Stimulated activated CD8-positive, alpha-beta memory T cell treated with anti-CD3 and anti-CD28 coated beads, Interleukin-2, amount 100 ng/mL, for 1 hour (primary cell): ENCODE data around the gene STXBP5.
"Not testable (repeated sequence)": the region's sequence is repeated elsewhere in the genome, so short reads cannot be mapped to it uniquely, and the experiment has no call there.

ENCODE experiments used
- DNase-seq, 2 donors: peaks; one replicate each; pipeline ENCODE4 v3.0.0-alpha.2; 2020; ENCODE audit warnings: low read depth in 2 of 2

STXBP5 gene

DNA sequence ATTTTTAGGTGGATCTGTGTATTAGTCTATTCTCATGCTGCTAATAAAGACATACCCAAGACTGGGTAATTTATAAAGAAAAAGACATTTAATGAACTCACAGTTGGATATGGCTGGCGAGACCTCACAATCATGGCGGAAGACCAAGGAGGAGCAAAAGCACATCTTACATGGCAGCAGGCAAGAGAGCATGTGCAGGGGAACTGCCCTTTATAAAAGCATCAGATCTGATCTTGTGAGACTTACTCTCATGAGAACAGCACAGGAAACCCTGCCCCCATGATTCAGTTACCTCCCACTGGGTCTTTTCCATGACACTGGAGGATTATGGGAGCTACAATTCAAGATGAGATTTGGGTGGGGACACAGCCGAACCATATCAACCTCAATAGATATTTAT lies 176.6 kb downstream of the STXBP5 start:
- DNase-seq = not testable (repeated sequence)

DNA sequence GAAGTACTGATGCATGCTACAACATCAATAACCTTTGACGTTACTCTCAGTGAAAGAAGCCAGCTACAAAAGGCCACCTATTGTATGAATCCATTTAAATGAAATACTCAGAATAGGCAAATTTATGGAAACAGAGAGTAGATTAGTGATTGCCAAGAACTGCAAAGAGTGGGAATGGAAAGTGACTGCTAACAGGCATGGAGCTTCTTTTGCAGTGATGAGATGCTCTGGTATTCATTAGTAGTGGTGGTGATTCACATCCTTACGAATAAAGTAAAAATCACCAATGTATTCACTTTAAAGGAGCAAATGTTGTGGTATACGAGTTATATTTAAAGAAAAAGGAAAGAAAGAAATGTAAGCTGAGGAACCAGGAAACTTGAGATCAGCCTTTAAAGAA lies 177.5 kb downstream of the STXBP5 start:
- DNase-seq = no peak

DNA sequence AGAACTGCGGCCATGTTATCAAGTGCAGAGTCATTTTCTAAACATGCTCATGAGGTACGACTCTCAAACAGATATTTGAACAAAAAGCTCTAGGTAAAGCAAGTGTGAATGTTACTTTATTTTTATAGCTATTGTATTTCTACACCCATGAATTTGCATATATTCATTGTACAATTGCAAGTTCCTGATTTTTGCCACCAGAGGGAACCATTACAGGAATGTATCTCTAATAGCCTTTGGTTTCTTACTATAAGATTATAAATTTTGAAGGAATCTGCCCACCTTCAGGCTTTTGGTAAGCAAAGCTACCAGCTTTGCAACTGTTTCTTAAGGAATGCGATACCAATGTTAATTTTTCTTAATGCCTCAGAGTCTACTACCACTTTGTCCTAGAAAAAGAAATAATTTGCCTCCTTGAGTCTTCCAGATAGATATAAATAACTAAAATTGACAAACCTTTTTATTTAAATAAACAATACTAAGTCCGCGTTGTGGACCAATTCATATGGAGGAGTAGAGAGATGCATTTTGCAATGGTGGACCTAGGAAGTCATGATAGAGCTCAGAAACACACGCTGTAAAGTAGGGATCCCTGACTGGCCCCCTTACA lies 178.8 kb downstream of the STXBP5 start:
- DNase-seq = no peak

DNA sequence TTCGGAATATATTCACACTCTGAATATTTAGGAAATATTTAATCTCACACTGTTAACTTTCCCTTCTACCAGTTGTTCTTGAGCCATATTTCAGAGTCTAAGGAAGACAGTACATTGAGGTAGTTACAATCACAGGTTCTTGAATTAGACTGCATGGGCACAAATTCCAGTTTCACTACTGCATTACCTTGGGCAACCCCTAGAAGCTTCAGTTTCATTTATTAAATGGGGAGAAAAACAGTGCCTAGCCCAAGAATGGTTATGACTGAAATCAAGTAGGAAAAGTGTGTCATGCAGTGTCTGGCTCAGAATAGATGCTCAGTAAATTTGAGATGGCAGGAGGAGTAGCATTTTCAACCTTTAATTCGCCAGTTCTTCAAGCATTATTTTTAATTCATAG lies 179.8 kb downstream of the STXBP5 start:
- no peak for DNase-seq

DNA sequence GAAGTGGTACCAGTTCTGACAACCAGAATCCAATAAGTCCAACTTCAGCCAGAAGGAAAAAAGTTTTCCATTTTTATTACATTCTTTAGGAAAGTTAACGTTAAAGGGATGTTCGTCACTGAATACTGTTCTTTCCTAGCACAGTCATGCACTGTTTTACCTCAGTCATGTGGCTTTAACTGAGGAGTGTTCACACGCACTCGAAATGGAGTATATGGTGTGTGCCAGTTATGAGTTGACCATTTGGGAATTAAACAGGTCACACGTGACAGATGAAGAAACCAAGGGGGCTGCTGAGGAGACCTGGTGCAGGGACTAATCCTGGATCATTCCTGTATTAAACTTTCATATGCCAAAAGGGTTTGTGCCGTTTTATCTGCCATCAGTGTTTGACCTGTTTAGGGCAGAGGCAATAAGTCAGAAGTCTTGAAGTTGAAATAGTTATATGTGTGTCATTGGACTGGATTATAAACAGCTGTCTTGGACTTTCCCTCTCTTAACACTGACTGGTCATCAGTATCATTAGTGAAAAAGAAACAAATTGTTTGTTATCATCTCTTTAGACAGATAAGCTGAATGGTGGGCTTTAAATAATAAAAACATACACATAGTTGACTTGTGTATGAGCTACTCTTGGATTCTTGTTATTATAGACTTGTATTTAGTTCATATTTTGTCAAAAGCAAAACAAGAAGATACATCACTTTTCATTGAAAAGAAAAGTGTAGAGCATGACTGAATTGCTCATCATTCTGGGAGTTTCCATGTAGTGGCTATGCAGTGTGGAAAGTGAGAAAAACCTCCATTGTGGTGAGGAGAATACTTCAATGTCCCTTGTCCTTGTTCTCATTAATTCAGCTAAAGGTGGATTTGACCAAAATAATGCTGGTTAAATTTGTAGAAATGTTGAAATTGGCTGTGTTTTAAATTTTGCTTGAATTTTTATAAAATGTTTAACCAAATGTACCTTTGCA lies 180.8 kb downstream of the STXBP5 start:
- no peak for DNase-seq

DNA sequence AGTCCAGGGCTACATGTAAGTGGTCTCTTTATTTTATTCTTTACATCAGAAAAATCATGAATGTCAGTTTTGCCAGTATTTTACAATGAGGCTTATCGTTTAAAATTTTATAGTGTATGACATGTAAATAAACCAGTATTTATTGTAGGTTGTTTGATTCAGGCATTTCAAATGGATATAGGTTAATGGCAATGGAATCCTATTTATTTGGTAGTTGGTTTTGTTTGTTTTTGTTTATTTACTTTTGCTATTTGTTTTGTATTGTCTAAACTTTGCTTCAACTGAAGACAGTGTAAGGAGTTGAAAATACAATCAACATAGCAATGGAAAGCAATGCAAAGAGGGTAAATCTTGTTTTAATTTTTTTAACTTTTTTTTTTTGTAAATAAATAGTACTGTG lies 185.2 kb downstream of the STXBP5 start:
- no peak for DNase-seq

DNA sequence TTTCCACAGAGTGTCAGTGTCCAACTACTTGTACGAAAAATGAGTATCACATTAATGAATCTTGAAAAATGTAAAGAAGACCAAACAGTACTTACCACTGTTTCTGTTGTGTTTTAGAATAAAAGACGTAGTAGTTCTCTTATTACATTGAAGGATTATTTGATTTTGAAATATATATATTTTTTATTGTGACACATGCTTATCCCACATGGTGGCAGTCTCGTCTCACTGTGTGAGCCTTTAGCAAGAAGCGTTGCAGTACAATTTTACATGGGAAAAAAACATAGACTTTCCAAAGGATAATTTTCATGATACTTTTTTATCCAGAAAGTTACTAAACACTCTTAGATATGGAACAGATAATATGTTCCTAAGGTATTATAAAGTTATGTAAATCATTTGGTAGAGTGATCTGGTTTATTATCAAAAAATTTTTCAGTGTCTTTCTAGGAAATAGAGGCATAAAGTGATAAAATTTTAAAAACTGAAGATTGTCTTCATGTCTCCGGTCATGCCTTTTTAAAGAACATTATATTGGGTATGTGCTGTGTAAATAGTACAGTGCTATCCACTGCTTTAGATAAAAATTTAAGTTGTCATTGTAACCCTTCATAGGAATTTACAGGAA lies 186.8 kb downstream of the STXBP5 start:
- no peak for DNase-seq

DNA sequence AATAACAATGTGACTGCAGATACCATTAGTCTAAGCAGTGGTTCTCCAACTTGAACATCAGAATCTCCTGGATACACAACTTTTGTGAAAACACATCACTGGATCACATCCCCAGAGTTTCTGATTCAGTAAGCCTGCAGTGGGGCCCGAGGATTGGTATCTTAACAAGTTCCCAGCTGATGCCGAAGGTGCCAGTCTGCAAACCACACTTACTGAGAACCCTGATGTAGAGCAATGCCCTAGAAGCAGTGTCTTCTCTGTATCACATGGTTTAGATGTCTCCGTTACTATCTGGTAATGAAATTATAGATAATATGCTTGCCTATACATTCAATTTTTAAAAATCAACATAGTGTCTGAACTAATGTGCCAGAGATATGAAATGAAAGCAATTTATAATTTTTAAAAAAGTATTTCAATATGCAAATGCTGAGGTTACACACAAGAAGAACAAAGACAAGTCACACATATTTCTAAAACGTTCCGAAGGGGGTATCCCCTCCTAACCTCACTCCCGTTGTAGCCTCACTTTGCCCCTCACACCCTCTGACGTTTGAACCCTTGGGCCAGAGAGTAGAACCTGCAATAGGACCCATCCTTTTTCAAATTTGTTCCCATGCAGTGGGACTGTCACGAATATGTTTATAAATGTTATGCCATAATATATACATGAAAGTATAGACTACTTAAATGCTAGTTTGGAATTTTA lies 188.9 kb downstream of the STXBP5 start:
- DNase-seq = no peak

DNA sequence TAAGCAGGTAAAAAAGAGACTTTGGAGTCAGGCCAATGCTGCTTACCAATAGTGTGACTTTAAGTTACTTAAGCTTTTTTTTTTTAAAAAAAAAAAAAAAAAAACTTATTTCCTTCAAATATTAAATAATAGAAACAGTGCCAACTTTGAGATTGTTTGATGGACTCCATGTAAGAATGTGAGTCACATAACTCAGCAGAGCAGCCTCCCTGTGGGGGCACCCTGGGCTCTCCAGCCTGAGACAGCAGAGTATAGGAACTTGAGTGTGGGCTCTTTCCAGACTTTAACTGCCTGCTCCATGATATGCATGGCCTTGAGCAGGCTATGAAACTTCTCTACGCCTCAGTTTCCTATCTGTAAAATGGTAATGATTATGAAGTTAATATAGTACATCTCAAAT lies 190.9 kb downstream of the STXBP5 start:
- no peak for DNase-seq

DNA sequence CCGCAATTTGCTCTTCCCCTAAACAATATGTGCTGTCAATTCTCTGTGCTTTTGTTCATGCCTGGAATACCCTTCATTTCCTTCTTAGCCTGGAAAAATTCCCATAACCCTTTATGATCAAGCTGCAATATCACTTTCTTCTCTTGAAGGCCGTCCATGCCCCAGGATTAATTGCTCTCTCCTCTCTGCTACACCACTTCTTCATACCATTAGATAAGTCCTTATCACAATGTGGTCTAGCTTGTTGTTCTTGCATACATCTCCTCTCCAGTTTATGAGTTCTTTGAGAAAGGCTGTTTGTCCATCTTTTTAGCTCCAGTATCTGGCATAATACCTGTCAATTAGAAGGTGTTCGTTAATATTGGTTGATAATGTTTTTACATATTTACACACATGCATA lies 193.1 kb downstream of the STXBP5 start:
- DNase-seq = no peak

DNA sequence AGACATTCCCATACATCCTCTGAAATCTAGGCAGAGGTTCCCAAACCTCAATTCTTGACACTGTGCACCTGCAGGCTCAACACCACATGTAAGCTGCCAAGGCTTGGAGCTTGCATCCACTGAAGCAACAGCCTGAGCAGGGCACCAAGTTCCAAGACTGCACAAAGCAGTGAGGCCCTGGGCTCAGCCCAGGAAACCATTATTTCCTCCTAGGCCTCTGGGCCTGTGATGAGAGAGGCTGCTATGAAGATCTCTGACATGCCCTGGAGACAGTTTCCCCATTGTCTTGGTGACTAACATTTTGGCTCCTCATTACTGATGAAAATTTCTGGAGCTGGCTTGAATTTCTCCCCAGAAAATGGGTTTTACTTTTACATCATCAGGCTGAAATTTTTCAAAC lies 196.8 kb downstream of the STXBP5 start:
- no peak for DNase-seq

DNA sequence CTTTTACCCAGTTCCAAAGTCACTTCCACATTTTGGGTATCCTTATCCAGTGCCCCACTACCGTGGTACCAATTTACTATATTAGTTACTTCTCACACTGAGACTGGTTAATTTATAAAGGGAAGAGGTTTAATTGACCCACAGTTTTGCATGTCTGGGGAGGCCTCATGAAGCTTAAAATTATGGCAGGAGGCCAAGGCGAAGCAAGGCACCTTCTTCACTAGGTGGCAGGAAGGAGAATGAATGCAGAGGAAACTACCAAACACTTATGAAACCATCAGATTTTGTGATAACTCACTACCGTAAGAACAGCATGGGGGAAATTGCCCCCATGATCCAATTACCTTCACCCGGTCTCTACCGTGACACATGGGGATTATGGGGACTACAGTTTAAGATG lies 197.6 kb downstream of the STXBP5 start:
- no peak for DNase-seq

DNA sequence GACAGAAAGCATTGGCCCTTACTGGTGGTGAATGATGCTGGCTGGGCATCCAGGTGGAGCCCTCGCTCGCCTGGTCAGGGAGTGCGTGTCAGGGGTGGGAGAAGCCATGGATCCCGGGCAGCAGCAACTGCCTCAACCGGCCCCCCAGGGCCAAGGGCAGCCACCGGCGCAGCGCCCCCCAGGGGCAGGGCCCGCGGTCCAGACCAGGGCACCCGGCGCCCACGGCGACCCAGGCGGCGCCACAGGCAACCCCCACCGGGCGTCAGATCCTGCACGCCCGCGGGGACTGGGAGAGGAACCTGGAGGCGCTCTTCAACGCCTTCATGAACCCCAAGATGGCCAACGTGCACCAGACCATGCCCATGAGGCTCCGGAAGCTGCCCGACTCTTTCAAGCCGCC lies 202.6 kb downstream of the STXBP5 start:
- no peak for DNase-seq

DNA sequence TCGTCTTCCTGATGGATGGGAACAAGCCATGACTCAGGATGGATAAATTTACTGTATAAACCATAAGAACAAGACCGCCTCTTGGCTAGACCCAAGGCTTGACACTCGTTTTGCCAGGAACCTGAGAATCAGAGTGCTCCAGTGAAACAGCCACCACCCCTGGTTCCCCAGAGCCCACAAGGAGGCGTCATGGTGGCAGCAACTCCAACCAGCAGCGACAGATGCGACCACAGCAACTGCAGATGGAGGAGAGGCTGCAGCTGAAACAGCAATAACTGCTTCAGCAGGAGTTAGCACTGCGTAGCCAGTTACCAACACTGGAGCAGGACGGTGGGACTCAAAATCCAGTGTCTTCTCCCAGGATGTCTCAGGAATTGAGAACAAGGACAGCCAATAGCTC lies 203.4 kb downstream of the STXBP5 start:
- no peak for DNase-seq

DNA sequence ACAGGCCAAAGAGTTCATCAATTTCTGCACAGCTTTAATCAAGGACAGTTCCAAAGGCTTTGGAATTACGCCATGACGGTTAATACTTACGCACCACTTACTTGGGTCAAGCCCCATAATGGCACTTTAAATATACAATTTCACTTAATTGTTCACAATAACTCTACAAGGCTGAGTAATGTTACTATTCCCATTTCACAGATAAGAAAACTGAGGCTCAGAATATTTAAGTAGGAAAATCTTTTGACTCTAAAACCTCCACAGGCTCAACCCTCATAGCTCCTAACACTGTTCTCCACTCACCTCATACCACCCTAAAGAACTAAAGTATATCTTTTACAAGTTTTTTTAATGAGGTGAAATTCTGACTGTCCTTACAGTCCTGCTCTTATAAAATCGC lies 212.4 kb downstream of the STXBP5 start:
- DNase-seq = no peak

DNA sequence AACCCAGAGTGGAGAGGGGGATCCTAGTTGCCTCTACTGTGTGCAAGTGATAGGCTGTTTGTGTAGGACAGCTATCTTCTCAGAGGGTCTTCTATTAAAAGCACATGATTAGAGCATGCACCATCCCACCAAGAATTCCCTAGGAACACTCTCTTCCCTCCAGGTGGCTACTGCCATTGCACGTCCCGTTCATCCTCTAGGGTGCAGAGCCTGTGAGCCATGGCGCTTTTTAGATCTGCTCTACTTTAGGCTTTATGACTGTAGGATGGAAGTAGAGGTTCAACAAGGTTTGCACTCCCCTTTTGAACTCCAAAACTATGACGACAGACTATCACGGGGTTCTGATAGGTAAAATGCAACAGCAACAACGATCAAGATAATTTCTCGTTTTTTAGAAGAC lies 213.7 kb downstream of the STXBP5 start:
- DNase-seq = no peak

DNA sequence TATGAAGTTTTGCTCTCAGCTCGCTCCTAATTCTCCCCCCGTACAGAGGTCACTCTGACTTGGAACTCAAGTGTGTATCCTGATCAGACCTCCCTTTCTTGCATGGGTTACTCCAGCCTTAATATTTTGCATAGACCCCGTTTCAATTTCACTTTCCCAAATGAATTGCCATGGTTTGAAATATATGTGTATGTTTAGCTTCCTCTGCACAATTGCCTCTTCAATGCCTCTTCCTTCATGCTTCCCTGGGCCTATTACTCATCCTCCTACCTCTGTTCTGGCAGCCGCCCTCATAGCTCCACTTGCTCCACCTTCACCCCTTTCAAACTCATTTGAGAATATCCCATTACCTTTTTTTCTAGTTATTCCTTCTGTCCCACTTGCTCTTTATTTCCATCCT lies 214.3 kb downstream of the STXBP5 start:
- no peak for DNase-seq

DNA sequence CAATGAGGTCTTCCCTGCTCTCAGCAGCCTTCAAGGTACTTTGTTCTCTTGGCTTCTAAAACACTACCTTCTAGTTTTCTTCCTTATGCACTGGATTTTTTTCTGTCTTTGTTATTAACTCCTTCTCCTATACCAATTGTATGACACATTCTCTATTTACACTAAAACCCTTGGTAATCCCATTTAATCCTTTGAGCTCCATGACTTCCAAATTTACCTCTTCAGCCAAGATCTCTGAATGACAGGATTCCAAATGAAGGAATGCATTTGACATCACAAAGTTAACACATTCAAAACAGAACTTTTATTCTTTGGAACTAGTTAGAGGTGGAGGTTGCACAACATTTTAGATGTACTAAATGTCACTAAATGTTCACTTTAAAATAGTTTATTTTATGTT lies 217.7 kb downstream of the STXBP5 start:
- DNase-seq = no peak

DNA sequence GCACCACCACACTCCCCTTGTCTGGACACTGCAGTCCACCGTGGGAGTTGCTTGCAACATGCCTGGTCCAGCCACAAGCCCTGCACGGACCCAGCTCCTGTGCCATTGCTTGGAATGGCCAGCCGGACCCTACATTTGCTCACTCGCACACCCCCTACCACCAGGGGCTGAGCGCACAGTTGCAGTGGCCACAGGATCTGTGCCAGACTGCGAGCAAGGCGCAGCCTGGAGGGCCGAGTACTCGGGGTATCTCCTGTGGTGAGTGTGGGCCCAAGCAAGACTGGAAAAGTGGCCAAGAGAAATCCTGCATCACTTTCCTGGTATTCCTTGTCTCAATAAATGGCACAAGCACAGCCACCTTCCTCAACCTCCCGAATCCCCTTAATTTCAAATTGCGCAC lies 218.9 kb downstream of the STXBP5 start:
- no peak for DNase-seq

DNA sequence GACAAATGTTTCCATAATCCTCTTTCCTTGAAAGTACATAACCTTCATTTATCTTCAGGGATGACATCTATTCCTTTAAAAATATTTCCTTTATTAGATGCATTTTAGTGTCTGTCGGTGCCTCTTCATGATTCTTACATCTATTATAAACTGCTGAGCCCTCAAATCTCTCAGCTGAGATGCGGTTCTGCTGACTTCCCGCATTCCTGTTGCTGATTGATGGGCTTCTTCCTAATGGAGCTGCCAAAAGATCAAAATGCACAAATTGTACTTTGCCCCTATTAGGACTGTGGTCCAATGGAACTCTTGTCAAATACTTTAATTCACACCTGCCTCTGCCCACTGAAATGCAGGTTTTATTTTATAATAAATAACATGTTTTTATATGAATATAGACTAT lies 225.6 kb downstream of the STXBP5 start:
- DNase-seq = no peak

DNA sequence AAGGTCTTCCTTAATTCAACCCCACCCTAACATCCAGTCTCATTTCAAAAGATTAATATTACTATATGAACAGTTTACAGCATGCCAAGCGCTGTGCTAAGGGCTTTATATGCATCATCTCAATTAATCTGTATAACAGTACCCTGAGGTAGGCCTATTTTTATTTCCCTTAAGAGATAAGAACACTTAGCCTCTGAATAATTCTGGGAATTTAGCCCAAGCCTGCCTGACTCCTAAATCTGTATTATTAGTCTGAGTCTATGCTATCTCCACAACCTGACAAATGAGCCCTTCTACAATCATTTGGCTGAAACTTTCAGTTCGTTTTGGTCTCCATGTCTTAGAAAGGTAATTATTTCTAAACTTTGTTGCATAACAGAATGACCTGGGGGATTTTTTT lies 226.6 kb downstream of the STXBP5 start:
- no peak for DNase-seq

DNA sequence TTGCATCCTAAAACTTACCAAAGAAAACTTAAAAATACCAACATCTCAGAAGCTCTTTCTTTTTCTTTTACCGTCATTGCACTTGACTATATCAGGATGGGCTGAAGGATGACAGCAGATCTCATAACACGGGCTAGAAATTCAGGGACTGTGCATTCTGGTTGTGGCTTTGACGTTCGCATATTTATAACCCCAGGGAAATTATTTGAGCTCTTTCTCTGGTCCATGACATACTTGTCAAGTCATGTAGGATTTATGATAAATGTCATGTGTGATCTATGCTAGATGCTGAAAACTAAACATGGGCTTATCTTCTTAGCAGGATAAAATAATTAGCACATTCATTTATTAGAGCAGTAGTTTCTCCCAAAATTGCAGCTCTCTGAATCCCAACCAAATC lies 229.9 kb downstream of the STXBP5 start:
- DNase-seq = no peak
